ENCODE measurements around the gene LYSMD4.

Gene LYSMD4

DNA sequence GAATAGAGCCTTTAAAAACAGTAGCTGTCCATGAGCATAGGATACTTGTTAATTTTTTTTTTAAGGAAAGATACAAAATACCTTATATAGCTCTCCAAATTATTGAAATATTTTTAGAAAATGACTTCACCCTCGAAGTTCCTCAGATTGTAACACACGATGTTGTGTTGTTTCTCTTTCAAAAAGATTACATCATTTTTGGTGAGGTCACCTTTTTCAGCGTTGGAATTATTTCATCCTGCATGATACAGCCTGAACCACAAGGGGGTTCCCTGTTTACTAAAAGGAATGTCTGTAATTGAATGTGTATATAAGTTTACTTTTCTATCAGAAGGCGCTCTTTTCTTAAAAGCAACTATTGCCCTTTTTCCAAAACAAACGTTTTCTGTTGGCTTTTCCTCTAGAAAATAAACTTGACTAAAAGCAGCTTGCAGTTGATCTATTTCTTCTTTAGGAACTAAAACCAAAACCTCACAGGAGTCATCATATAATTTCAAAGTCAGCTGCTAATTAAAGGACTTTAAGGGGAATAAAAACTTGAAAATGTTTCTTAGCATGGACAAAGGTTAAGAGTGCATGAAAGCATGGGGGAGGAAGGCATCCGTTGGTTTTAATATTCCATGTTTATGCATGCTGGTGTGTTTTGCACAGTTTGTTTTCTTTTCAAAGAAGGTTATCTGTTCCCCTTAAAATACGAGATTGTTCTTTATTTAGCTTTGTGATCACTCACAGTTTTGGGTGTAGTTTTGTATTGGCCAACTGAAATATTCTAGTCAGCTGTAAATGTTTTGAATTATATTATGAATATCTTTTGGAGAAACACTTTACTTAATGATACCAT lies 29.4 kb downstream of the LYSMD4 start:
- no peak for DNase-seq

DNA sequence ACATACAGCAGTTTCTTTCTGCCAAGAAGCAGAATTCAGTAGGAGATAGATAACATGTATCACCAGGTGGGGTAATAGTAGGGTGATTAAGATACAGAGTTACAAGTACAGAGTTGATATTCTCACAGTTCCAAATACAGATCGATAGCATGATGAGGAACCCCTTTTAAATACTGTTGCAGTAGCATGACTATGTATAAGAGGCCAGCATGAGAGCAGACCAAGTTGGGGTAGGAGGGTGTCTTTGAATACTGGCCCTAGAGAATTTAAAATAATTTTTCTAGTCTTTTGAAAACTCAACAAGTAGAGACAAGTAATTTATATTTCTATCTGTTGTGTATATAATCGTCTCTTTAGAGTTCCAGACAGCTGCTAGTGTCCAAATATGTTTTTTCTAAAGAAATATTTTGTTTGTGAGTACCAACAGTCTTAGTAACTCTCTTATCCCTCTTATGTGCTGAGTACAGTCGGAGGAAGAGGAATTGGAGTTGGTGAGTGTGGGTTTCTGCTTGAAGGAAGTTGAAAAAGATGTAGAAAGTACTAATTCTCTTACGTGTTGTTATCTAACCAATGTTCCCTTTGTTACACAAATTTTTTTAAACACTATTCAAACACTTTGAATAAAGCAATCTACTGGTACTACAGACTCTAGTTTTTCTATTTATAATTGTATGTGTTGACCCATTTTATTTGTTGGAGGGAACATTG lies 30.2 kb downstream of the LYSMD4 start:
- DNase-seq = no peak

DNA sequence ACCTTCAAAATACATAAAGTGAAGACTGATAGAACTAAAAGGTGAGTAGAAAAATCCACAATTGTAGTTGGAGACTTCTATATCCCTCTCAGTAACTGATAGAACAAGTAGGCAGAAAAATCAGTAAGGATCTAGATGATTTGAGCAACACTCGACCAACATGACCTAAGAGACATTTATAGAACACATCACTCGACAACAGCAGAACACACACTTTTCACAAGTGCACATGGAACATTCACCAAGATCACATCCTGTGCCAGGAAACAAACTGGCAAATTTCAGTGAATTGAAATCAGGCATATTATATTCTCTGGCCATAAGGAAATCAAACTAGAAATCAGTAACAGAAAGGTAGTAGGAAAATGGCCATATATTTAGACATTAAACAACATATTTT lies 37.1 kb downstream of the LYSMD4 start:
- DNase-seq = no peak

DNA sequence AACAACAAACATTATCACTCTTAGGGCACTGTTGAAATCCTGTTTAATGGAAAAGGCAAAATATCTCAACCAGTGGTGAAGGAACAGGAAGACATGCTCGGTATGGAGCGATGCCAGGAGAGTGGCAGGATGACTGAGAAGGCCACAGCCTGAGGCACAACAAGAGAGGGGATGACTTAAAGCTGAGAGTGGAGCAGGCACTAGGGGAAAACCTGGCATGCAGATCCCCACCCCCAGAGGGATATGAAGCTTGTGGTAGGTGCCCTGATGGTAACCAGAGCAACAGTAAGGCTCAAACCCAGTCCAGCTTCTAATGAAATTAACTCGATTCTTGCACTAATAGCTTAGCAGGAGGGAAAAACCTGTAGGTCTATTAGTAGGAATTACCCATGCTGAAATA lies 40.4 kb downstream of the LYSMD4 start:
- no peak for DNase-seq

DNA sequence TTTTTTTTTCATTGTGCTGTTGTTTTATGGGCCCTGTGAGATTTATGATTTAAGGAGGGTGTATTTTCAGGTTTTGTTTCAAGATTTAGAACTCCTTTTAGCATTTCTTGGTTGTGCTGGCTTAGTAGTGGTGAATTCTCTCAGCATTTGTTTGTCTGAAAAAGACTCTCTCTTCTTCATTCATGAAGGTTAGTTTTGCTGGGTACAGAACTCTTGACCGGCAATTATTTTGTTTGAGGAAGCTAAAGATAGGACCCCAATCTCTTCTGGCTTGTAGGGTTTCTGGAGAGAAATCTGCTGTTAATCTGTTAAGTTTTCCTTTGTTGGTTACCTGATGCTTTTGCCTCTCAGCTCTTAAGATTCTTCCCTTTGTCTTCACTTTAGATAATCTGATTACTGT lies 46.9 kb downstream of the LYSMD4 start:
- DNase-seq = no peak

DNA sequence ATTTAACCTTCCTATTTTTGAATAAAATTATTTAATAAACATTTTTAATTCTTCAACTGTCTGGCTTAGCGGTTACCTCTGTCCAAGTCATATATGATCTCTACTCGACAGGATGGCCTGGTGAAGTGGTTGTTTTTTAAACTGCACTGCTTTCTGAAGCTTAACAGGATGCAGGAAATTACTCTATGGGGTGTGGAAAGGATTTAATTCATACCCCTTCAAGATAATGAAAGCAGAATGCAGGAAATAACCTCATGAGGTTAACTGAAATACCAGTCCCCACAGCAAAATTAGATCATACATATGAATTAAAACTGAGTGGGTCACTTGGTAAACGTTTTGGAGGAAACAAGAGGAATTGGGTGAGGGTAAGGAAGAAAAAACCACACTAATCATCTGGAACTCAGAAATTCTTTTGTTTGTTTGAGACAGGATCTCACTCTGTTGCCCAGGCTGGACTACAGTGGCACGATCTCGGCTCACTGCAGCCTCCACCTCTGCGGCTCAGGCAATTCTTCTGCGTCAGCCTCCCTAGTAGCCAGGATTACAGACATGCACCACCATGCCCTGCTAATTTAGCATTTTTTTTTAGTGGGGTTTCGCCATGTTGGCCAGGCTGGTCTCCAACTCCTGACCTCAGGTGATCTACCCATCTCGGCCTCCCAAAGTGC lies 50.1 kb downstream of the LYSMD4 start:
- DNase-seq = no peak

DNA sequence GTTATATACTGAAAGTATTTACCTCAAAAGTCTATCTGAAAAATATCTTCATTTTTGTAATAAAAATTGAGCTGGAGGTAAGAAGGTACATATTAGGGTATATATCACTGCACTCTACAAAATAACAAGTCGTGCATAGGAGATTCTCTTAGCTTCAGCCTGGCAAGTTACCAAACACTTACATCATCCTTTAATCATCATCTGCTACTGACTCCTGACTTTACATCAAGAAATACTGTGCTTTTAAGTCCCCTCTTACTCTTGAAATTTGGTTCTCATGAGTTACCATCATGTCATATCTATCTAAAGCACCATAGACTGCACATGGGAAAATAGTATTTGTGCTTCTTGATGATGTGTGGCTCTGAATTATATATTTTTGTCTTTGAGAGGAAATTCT lies 50.8 kb downstream of the LYSMD4 start:
- no peak for DNase-seq

DNA sequence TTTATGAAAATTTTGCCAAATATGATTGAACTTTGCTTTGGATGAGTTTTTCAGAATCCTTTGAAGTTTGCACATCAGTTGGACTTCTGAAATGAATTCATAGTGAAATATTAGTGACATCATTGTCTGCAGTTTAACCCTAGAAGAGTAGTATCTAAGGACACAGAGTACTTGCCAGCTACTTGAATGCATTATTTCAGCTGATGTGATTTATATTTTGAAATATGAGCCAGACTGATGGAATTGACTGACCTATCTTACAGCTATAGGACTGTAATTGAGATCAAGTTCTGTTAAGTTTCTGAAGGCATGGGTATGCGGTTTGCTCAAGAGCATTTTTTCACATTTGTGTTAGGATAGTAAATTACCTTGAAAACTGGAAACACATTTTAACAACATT lies 51.2 kb downstream of the LYSMD4 start:
- DNase-seq = no peak

DNA sequence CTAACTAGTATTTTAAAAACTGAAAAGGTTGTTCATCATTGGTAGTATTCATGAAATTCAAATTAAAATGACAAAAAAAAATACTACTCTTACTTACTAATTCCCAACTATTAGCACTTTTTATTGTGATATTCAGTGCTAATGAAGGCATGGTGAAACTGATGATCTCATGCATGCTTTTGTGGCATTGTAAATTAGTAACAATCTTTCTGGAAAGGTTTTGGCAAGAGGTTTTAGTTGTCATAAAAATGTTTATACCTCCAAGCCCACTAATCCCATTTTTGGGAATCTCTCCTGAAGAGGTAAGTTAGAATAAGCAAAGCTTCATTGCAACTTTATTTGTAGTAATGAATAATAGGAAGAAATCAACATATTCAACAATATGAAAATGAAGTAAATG lies 53.0 kb downstream of the LYSMD4 start:
- DNase-seq = no peak

DNA sequence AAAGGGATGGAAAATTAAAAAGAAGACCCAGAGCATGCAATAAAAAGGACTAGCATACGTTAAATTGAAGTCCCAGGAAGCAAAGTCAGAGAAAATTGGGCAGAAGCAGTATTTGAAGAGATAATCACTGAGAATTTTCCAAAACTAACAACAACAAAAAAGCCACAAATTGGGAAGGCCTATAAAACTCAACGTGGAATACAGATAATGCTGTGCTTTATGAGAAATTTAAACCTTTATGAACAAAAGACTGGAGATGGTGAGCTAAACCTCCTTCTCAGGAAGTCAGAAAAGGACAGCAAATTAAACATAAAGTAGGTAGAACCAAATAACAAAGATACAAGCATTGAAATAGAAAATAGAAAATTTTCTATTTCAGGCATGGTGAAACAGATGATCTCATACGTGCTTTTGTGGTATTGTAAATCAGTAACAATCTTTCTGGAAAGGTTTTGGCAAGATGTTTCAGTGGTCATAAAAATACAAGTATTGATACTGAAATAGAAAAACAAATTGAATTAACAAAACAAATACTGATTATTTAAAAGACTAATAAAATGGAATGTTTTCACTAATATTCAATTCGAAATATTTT lies 55.6 kb downstream of the LYSMD4 start:
- DNase-seq = no peak

Data from activated CD4-positive, alpha-beta T cell treated with anti-CD3 and anti-CD28 coated beads for 1 hour (primary cell).